Nephron (organoid): Measurements from ENCODE around the gene ZDHHC19.
"Not testable (repeated sequence)": the region's sequence is repeated elsewhere in the genome, so short reads cannot be mapped to it uniquely, and the experiment has no call there.

Experiments
- H3K27ac Mint-ChIP-seq, 3 experiments: 2 replicates each; pipeline ENCODE4 v1.8.0; 2020; ENCODE audit warnings: mixed read lengths in 3 of 3, mild to moderate bottlenecking in 2 of 3, moderate library complexity in 1 of 3
- H3K27me3 Mint-ChIP-seq: 2 replicates; pipeline ENCODE4 v1.8.0; 2021; ENCODE audit warnings: low read depth, mild to moderate bottlenecking, moderate library complexity, mixed read lengths
- H3K36me3 Mint-ChIP-seq: 2 replicates; pipeline ENCODE4 v1.8.0; 2020; ENCODE audit warnings: low read depth, mixed read lengths
- H3K4me1 Mint-ChIP-seq: 2 replicates; pipeline ENCODE4 v1.8.0; 2020; ENCODE audit warnings: mixed read lengths
- H3K4me3 Mint-ChIP-seq, 3 experiments: 2 replicates each; pipeline ENCODE4 v1.8.0; 2020; ENCODE audit warnings: mild to moderate bottlenecking in 3 of 3, mixed read lengths in 3 of 3, moderate library complexity in 2 of 3
- H3K9me3 Mint-ChIP-seq: 2 replicates; pipeline ENCODE4 v1.8.0; 2020; ENCODE audit warnings: mixed read lengths
- CTCF ChIP-seq, 3 experiments: fragments of 200-600 bp; sonication (generic); IDR thresholded peaks; one replicate each; pipeline ENCODE4 v1.5.0; 2021; ENCODE audit warnings: antibody characterized with exemption in 3 of 3; ENCODE audit not compliant: unreplicated experiment in 3 of 3

Gene ZDHHC19

GRCh38 chr3:196207833-196208607, 3.2 kb downstream of the ZDHHC19 start:
- TF ChIP-seq CTCF (IDR thresholded peaks at IDR 0.05; ENCODE audit: unreplicated experiment in 3 of 3): no peak
- Mint-ChIP-seq H3K9me3 (peaks cover 8% of the 10 kb centered on the region), H3K36me3 (no peaks in the 10 kb centered on the region), H3K27ac (no peak overlapping the region), H3K4me3 (peak overlapping the region; percentile 58 to 78 (median 72)), H3K4me1 (no peaks in the 10 kb centered on the region), H3K27me3 (peaks cover 46% of the 10 kb centered on the region)

- no peak overlapping the region for H3K27ac Mint-ChIP-seq
These were observed 3.9 kb downstream of the ZDHHC19 start for GRCh38 chr3:196207159-196207832.

GRCh38 chr3:196205442-196206205, 5.6 kb downstream of the ZDHHC19 start:
- H3K27me3 Mint-ChIP-seq: peaks cover 46% of the 10 kb centered on the region
- H3K27ac Mint-ChIP-seq, H3K36me3 Mint-ChIP-seq, H3K4me1 Mint-ChIP-seq, H3K4me3 Mint-ChIP-seq, H3K9me3 Mint-ChIP-seq: not testable (repeated sequence)

More at GRCh38 chr3:196207159-196207832, 3.9 kb downstream of the ZDHHC19 start:
- peaks cover 8% of the 10 kb centered on the region for H3K9me3 Mint-ChIP-seq
- no peaks in the 10 kb centered on the region for H3K4me1 Mint-ChIP-seq
- H3K36me3 Mint-ChIP-seq: no peaks in the 10 kb centered on the region
- TF ChIP-seq CTCF (IDR thresholded peaks at IDR 0.05; ENCODE audit: unreplicated experiment in 3 of 3): no peak
- peak overlapping the region in 1 of 3 experiments; percentile 72 for H3K4me3 Mint-ChIP-seq
- H3K27me3 Mint-ChIP-seq: peaks cover 46% of the 10 kb centered on the region

GRCh38 chr3:196203846-196204245, 7.4 kb downstream of the ZDHHC19 start:
- H3K9me3 Mint-ChIP-seq: peaks cover 8% of the 10 kb centered on the region
- H3K4me1 Mint-ChIP-seq: no peaks in the 10 kb centered on the region
- H3K27ac Mint-ChIP-seq: no peak overlapping the region
- no peaks in the 10 kb centered on the region for H3K36me3 Mint-ChIP-seq
- H3K4me3 Mint-ChIP-seq: no peak overlapping the region
- peaks cover 37% of the 10 kb centered on the region for H3K27me3 Mint-ChIP-seq
- TF ChIP-seq CTCF (IDR thresholded peaks at IDR 0.05; ENCODE audit: unreplicated experiment in 3 of 3): no peak

- Mint-ChIP-seq H3K4me3 (no peak overlapping the region), H3K4me1 (no peaks in the 10 kb centered on the region), H3K27ac (no peak overlapping the region), H3K36me3 (no peaks in the 10 kb centered on the region), H3K9me3 (peaks cover 8% of the 10 kb centered on the region), H3K27me3 (peaks cover 32% of the 10 kb centered on the region)
- no peak for TF ChIP-seq CTCF (IDR thresholded peaks at IDR 0.05; ENCODE audit: unreplicated experiment in 3 of 3)
These were observed 8.7 kb downstream of the ZDHHC19 start for GRCh38 chr3:196202516-196202970.
